Measurements from ENCODE around the gene SUSD6.

- TF ChIP-seq EZH2 (IDR thresholded peaks at IDR 0.05; ENCODE audit: borderline replicate concordance, insufficient read depth, low read depth, low read length, poor library complexity, severe bottlenecking) (no peak), CTCF (IDR thresholded peaks at IDR 0.05) (no peak)
Observed at GRCh38 chr14:69716478-69717187, 105.2 kb downstream of the SUSD6 start.

Measured in B cell (primary cell).